ENCODE measurements around the gene CCDC110. TPM values are rescaled to one million over a fixed set of nuclear protein-coding genes. Genes with fewer than 3 reads are reported as not detected.

Gene CCDC110
- total and polyA plus RNA-seq, 9 of the 15 experiments (the other 6 are each of a cell fraction or from before 2014, with no cell fraction given): 0.04 to 0.35 (median 0.07) TPM; not detected in 4

GRCh38 chr4:185445209-185445608 is 26.3 kb downstream of the CCDC110 start:
- Histone ChIP-seq H3K9ac (ENCODE audit: insufficient read depth in 1 of 2, low read depth in 2 of 2, low read length in 2 of 2) (no peak overlapping the region), H4K20me1 (replicated peaks; ENCODE audit: control insufficient read depth, insufficient read depth, low read length) (no peaks in the 10 kb centered on the region), H3K27me3 (ENCODE audit: control insufficient read depth in 2 of 2, insufficient read depth in 2 of 2, low read length in 2 of 2) (peaks cover 0 to 2% of the 10 kb centered on the region in 2 experiments; a peak in 2 of 5 replicates), H3K4me3 (no peak overlapping the region), H3K9me3 (replicated peaks; ENCODE audit: control insufficient read depth, insufficient read depth, low read depth, low read length) (no peaks in the 10 kb centered on the region), H3K9me1 (ENCODE audit: control insufficient read depth, insufficient read depth, low read length) (no peaks in the 10 kb centered on the region), H2AFZ (ENCODE audit: low read depth, low read length) (no peak overlapping the region), H3K27ac (ENCODE audit: extremely low read depth, low read depth, low read length) (no peak overlapping the region), H3K36me3 (ENCODE audit: control insufficient read depth, insufficient read depth, low read length) (no peaks in the 10 kb centered on the region), H3K4me2 (ENCODE audit: insufficient read depth, low read length) (no peak overlapping the region), H3K79me2 (ENCODE audit: control insufficient read depth, insufficient read depth, low read length) (no peaks in the 10 kb centered on the region), H3K4me1 (replicated peaks in 1 of 2; ENCODE audit: control insufficient read depth in 2 of 2, insufficient read depth in 2 of 2, low read length in 2 of 2) (no peaks in the 10 kb centered on the region)
- DNase-seq (ENCODE audit: extremely low read depth in 1 of 4, low spot score in 3 of 4) (no peak), ATAC-seq (peak; percentile 26; the same call in 1 of the 3 replicates), FAIRE-seq (peak; percentile 49)
- 3% methylated on average over 2 of the region's 2 CpGs for WGBS (ENCODE audit: insufficient coverage, low coverage, missing lambda C conversion rate)
- in situ Hi-C loops (cut with MboI): no loop called here
- BruUV-seq (replicated peaks): no TSS peak
- POLR2A ChIA-PET: no interaction called here
- intact Hi-C loops (cut with micrococcal nuclease): no loop called here
- CTCF ChIA-PET (ENCODE audit: low intra/inter-chr PET ratio): no interaction called here
- TF ChIP-seq JUND (IDR thresholded peaks at IDR 0.05; ENCODE audit: borderline replicate concordance, low read depth, low read length): peak; percentile 48; the same call in 1 of the 2 replicates
- TF ChIP-seq JUND (tag; IDR thresholded peaks at IDR 0.05; ENCODE audit: borderline replicate concordance, low read depth, low read length): no peak; the same call in 2 of the 3 replicates
- no peak for TF ChIP-seq ZNF263 (CRISPR knock-in tag; IDR thresholded peaks at IDR 0.05; ENCODE audit: borderline replicate concordance)
- TF ChIP-seq ATF3 (IDR thresholded peaks at IDR 0.05): peak; percentile 41; the same call in 1 of the 2 replicates
- no peak for TF ChIP-seq ATF3 (CRISPR knock-in tag; conservative IDR thresholded peaks at IDR 0.05)
- no peak for TF ChIP-seq CGGBP1 (CRISPR knock-in tag; IDR thresholded peaks at IDR 0.05)
- TF ChIP-seq CHD2 (IDR thresholded peaks at IDR 0.05; ENCODE audit: low read depth, low read length): no peak
- no peak for TF ChIP-seq IRF1 (CRISPR knock-in tag; IDR thresholded peaks at IDR 0.05; ENCODE audit: borderline replicate concordance)
- TF ChIP-seq ZNF282 (CRISPR knock-in tag; IDR thresholded peaks at IDR 0.05): no peak
- peak; percentile 73 for TF ChIP-seq FOSL1 (tag; conservative IDR thresholded peaks at IDR 0.05)
- TF ChIP-seq MAX (CRISPR knock-in tag; IDR thresholded peaks at IDR 0.05): no peak
- no peak for TF ChIP-seq ESRRB (CRISPR knock-in tag; IDR thresholded peaks at IDR 0.05; ENCODE audit: borderline replicate concordance)
- no peak for TF ChIP-seq POLR2AphosphoS5 (IDR thresholded peaks at IDR 0.05; ENCODE audit: control insufficient read depth, insufficient read depth, low read depth, low read length)
- no peak for TF ChIP-seq PREB (CRISPR knock-in tag; IDR thresholded peaks at IDR 0.05)
- TF ChIP-seq GTF2B (IDR thresholded peaks at IDR 0.05; ENCODE audit: extremely low read depth, insufficient read length): no peak
- no peak for TF ChIP-seq HNRNPLL (IDR thresholded peaks at IDR 0.05; ENCODE audit: low read depth, low read length, poor library complexity, severe bottlenecking)
- TF ChIP-seq ZNF354B (CRISPR knock-in tag; IDR thresholded peaks at IDR 0.05): no peak
- TF ChIP-seq CBFA2T3 (IDR thresholded peaks at IDR 0.05): peak; percentile 28; the same call in 1 of the 2 replicates
- TF ChIP-seq TCF15 (CRISPR knock-in tag; IDR thresholded peaks at IDR 0.05): no peak

Data from K562 (cell line).